Activated CD8-positive, alpha-beta T cell treated with anti-CD3 and anti-CD28 coated beads, Interleukin-2, amount 10 ng/mL, durations not matched to agents 7 days and 5 days (primary cell): ENCODE measurements around the gene AGBL1. TPM values are rescaled to one million over a fixed set of nuclear protein-coding genes. Genes with fewer than 3 reads are reported as not detected.

Experiments
- ATAC-seq: fragments of 150-1000 bp; cut with Tn5 transposase; one replicate; pipeline ENCODE4 v1.10.0; 2021; ENCODE audit warnings: moderate library complexity
- CTCF ChIA-PET: fragments of 350-600 bp; sonication (Branson Sonifier 250); formaldehyde crosslinking; loops from one replicate; lab custom pipeline; 2021; ENCODE audit warnings: antibody characterized with exemption; lab: Charles Lee
- POLR2A ChIA-PET: fragments of 350-600 bp; sonication (Branson Sonifier 250); formaldehyde crosslinking; loops from one replicate; lab custom pipeline; 2021; ENCODE audit warnings: antibody characterized with exemption; lab: Charles Lee
- DNase-seq: peaks from one replicate; pipeline ENCODE4 v3.0.0-alpha.2; 2020
- H3K27ac Mint-ChIP-seq: one replicate; pipeline ENCODE4 v1.8.0; 2021; ENCODE audit warnings: mild to moderate bottlenecking, mixed read lengths
- H3K27me3 Mint-ChIP-seq: one replicate; pipeline ENCODE4 v1.8.0; 2021; ENCODE audit warnings: low read depth, mixed read lengths
- H3K36me3 Mint-ChIP-seq: one replicate; pipeline ENCODE4 v1.8.0; 2021; ENCODE audit warnings: low read depth, mixed read lengths
- H3K4me1 Mint-ChIP-seq: one replicate; pipeline ENCODE4 v1.8.0; 2021; ENCODE audit warnings: low read depth, mixed read lengths
- H3K4me3 Mint-ChIP-seq: one replicate; pipeline ENCODE4 v1.8.0; 2021; ENCODE audit warnings: mild to moderate bottlenecking, mixed read lengths
- H3K9me3 Mint-ChIP-seq: one replicate; pipeline ENCODE4 v1.8.0; 2022; ENCODE audit warnings: mixed read lengths; ENCODE audit not compliant: insufficient read depth
- total RNA-seq, 2 experiments: library from RNA; stranded (reverse); gene quantifications; one replicate each; pipeline ENCODE4 v1.2.3, GENCODE V29; 2021

AGBL1 gene
- total RNA-seq, 2 experiments from 2014 or later: not detected

DNA sequence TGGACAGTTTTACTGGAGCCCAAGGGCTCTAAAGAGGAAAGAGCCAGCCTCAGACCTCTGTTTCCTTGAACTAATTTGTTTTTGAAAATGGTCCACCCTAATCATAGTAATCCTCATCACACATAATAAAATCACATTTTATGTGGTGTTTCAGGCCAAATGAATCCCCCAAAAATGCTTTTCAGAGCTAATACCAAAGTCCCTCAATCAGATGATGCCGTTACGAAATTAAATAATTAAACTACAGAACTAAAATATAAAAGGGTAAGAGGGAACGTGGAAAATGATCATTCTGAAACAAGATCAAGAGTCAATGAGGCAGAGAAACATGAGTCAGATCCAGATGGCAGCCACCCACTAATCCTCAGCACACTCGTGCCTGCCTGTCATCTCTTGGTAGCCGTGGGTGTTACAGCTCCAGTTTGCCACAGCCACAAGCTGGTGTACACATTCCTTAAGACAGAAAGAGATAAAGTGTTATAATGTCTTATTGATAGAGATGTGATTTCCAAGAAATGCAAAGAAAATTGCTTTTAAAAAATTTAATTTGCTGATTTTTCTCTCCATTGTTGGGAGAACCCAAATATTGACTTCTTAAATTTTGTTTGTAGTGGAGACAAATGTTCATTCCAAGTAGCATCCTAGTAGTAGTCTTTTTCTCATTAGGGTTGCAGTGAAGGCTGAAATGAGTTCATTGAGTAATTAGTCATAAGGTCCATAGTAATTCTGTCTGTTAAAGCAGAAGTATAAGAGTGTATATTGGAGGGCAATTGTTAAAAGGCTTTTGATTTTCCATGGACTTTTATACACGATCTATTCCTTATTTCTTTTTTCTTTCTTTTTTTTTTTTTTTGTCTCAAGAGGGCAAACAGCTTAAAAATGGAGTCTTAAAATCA lies 104.2 kb downstream of the AGBL1 start:
- ATAC-seq (no peak), DNase-seq (no peak)
- Mint-ChIP-seq H3K4me3 (no peak overlapping the region), H3K9me3 (no peaks in the 10 kb centered on the region), H3K36me3 (no peaks in the 10 kb centered on the region), H3K27ac (no peak overlapping the region), H3K27me3 (peaks cover 6% of the 10 kb centered on the region), H3K4me1 (no peaks in the 10 kb centered on the region)
- ChIA-PET CTCF (no interaction called here), POLR2A (no interaction called here)

DNA sequence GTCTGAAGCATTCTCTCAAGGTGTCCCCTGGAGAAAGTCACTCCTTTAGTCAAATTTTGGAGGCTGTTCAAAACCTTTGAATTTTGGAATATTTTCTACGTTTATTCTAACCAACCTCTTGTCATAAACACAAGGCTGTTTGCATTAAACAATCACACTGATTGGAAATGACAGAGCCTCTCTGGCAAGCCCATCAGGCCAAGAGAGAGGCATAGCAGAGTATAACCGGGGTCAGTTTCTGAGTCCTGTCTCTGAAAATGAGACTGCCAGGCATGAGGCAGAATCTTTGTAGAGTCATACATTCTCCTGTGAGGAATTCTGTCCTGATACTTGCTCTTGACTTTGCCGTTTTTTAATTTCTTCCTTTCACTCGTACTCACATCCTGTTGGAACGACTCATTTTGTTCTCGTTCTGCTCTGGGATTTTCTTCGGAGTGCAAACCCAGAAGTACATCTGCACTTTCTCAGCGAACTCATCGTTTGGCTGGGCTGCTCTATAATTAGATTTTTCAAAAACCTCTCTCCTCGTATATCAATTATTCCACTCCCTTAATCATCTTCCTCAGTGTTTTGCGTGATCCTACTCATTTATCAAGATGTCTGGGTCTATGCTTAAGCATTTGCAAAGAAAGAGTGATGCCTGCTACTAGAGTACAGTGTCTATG lies 114.2 kb downstream of the AGBL1 start:
- no peak for ATAC-seq

DNA sequence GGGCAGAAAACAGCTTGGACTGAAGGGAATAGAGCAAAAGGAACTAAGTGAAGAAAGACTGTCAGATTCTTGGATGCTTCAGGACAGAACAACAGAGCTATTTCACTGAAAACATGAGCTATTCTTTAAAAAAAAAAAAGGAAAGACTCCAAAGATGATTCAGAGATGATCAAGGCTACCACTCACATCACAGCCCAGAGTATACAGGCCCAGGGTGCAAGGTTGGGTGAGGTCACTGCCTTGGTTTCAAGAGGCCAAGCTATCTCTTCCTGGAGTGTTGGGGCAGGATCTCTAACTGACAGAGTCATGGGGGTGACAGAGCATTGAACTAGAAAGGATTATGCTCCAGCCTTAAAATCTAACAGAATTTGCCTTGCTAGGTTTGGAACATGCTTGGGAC lies 118.1 kb downstream of the AGBL1 start:
- Mint-ChIP-seq H3K4me1 (no peaks in the 10 kb centered on the region), H3K4me3 (no peak overlapping the region), H3K27ac (no peak overlapping the region), H3K36me3 (no peaks in the 10 kb centered on the region), H3K9me3 (no peaks in the 10 kb centered on the region), H3K27me3 (peaks cover 4% of the 10 kb centered on the region)
- ChIA-PET POLR2A (no interaction called here), CTCF (no interaction called here)
- ATAC-seq: no peak
- DNase-seq: no peak

More for the DNA sequence above, 114.2 kb downstream of the AGBL1 start:
- Mint-ChIP-seq H3K9me3 (no peaks in the 10 kb centered on the region), H3K27ac (no peak overlapping the region), H3K4me3 (no peak overlapping the region), H3K27me3 (peaks cover 4% of the 10 kb centered on the region), H3K36me3 (no peaks in the 10 kb centered on the region), H3K4me1 (no peaks in the 10 kb centered on the region)
- DNase-seq: no peak
- ChIA-PET POLR2A (no interaction called here), CTCF (no interaction called here)

DNA sequence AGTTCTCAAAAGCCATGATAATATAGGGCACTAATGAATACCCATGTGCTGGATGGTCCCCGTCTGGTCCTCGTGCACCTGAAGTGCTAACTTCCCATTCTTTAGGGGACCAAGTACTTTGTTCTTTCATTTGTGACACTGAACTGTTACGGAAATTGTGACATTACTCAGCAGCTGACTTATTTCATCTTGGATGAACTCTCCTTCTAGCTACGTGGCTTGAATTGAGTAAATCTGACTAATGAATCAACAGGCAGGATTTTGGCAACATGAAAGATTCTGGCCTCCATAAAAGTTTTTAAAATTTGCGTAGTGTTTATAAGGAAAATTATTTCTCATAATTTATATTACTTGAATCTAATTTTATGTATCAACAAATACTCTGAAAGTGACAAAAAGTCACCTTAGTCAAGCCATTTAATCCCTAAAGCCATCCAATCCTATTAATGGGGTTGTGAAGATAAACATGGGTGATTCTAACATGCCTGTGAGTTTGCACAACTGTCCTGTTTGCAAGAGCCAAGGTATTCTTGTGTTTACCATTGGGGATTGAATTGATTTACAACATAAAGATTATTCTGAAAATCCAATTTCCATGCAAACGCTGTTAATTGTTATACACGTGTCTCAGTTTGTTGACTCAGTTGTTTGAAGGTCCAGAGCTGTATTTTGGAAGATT lies 119.9 kb downstream of the AGBL1 start:
- ChIA-PET CTCF (no interaction called here), POLR2A (no interaction called here)
- no peaks in the 10 kb centered on the region for H3K4me1 Mint-ChIP-seq
- H3K9me3 Mint-ChIP-seq: no peaks in the 10 kb centered on the region
- H3K36me3 Mint-ChIP-seq: no peaks in the 10 kb centered on the region
- H3K27me3 Mint-ChIP-seq: no peaks in the 10 kb centered on the region
- no peak for DNase-seq
- H3K4me3 Mint-ChIP-seq: no peak overlapping the region
- no peak overlapping the region for H3K27ac Mint-ChIP-seq
- no peak for ATAC-seq

DNA sequence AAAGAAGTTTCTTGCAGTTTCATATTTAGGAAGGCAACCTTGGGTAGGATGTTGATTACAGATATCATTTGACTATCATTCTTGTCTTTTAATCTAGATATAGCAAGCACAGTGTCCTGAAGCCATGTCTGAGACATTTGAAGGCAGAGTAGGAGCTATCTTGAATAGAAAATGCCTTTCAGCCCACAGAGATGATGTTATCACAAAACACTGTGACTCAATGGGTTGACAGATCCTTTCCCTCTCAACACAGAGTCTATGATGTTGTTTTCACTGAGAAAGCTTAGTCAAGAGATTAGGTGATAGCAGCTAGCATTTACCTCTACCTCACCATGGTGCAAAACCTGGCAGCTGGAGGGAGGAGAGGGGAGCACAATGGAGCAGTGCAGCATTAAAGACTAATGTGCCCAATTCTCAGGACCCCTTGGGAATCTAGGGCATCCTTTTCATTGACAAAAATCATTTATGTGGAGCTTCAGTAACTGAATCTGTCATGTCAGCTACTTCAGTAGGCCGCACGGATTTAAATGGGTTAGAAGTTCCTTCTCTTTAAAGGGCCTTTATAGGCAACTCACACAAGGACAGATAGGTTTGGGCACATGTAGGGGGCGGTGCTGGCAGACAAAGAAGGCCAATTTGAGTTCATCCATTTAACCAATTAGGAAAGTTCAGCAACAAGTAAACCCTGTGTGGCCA lies 121.8 kb downstream of the AGBL1 start:
- POLR2A ChIA-PET: no interaction called here
- no peaks in the 10 kb centered on the region for H3K36me3 Mint-ChIP-seq
- no peaks in the 10 kb centered on the region for H3K4me1 Mint-ChIP-seq
- no peak for ATAC-seq
- H3K27ac Mint-ChIP-seq: no peak overlapping the region
- H3K27me3 Mint-ChIP-seq: no peaks in the 10 kb centered on the region
- H3K9me3 Mint-ChIP-seq: no peaks in the 10 kb centered on the region
- CTCF ChIA-PET: no interaction called here
- H3K4me3 Mint-ChIP-seq: no peak overlapping the region
- no peak for DNase-seq

DNA sequence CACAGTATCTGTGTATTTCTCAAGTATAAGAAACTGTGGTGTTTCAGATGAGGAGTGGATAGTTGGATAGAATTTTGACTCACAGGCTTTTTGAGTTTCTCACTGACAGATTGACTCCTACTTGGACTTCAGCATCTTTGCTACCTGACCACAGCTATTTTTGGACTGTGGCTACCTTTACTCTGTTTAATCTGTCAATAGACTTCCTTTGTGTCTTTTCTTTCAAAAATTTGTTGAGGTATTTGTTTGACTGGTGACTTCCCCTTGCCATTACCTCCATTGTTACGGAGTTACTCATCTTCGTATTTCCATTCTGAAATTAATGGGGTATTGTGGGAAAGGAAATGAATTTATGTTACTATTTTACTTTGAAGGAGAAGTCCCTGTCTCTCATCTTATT lies 123.8 kb downstream of the AGBL1 start:
- Mint-ChIP-seq H3K27ac (no peak overlapping the region), H3K4me1 (no peaks in the 10 kb centered on the region), H3K4me3 (no peak overlapping the region), H3K9me3 (no peaks in the 10 kb centered on the region), H3K36me3 (no peaks in the 10 kb centered on the region), H3K27me3 (no peaks in the 10 kb centered on the region)
- ChIA-PET POLR2A (no interaction called here), CTCF (no interaction called here)
- ATAC-seq: no peak
- DNase-seq: no peak

DNA sequence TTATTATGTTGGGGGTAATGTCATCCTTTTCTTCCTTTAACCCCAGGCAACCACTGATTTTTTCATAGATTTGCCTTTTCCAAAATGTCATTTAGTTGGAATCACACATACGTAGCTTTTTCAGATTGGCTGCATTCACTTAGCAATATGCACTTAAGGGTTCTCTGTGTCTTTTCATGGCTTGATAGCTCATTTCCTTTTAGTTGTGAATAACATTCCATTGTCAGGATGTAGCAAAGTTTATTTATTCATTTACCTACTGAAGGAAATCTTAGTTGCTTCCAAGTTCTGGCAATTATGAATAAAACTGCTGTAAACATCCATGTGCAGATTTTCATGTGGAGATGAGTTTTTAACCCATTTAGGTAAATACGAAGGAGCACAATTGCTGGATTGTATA lies 125.4 kb downstream of the AGBL1 start:
- ChIA-PET CTCF (no interaction called here), POLR2A (no interaction called here)
- no peaks in the 10 kb centered on the region for H3K27me3 Mint-ChIP-seq
- H3K9me3 Mint-ChIP-seq: no peaks in the 10 kb centered on the region
- no peak overlapping the region for H3K4me3 Mint-ChIP-seq
- H3K36me3 Mint-ChIP-seq: no peaks in the 10 kb centered on the region
- no peak for ATAC-seq
- H3K27ac Mint-ChIP-seq: no peak overlapping the region
- no peak for DNase-seq
- no peaks in the 10 kb centered on the region for H3K4me1 Mint-ChIP-seq

DNA sequence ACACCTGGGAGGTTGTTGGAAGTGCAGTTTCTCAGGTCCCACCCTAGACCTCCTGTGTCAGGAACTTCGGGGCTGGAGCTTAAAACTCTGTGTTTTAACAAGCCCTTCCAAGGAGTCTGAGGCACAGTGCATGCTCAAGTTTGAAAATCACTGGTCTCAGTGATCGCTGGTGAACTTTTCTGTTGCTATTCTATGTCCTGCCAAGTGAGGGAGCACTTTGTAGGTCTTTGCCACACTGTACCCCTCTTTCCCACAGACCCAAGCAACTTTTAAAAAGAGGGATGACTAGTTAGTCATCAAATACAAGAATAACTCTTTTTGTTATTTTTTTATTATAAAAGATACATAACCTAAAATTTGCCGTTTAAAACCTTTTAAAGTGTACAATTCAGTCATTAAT lies 133.7 kb downstream of the AGBL1 start:
- ChIA-PET CTCF (no interaction called here), POLR2A (no interaction called here)
- ATAC-seq (no peak), DNase-seq (no peak)
- Mint-ChIP-seq H3K4me3 (no peak overlapping the region), H3K36me3 (no peaks in the 10 kb centered on the region), H3K27ac (no peak overlapping the region), H3K4me1 (no peaks in the 10 kb centered on the region), H3K9me3 (peaks cover 6% of the 10 kb centered on the region), H3K27me3 (no peaks in the 10 kb centered on the region)

DNA sequence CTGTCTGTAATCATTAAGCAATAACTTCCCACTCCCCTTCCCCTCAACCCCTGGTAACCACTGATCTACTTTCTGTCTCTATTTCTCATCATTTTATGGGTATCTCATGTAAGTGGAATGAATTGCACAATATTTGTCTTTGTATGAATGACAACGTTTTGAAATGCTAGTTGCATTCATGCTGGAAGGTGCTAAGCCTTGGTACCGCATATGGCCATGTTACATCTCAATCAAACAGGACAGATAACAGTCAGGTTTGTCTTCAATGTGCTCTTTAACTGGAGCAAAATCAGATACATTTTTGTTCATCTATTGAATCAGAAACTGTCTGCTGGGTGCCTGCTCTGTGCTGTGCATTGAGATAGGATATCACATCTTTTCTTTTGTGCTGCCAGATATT lies 134.2 kb downstream of the AGBL1 start:
- ATAC-seq (no peak), DNase-seq (no peak)
- Mint-ChIP-seq H3K27ac (no peak overlapping the region), H3K27me3 (no peaks in the 10 kb centered on the region), H3K9me3 (peaks cover 6% of the 10 kb centered on the region), H3K4me1 (no peaks in the 10 kb centered on the region), H3K36me3 (no peaks in the 10 kb centered on the region), H3K4me3 (no peak overlapping the region)
- POLR2A ChIA-PET: no interaction called here
- CTCF ChIA-PET: no interaction called here

DNA sequence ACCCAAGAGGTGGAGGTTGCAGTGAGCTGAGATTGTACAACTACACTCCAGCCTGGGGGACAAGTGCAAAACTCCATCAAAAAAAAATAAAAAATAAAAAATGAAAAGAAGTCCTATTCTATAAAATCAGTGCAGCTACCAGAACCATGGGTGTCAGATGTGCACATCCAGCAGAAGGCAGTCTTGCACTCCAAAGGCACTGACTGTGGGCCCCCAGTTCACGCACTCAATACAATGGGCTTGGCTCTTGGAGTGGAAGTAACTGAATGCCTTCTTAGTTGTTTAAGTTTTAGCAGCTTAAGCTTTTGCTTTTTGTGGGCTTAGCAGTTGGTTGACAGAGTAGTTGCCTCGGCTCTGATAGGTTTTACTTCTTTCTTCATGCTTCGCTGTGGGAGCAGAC lies 141.4 kb downstream of the AGBL1 start:
- ATAC-seq (no peak), DNase-seq (no peak)
- Mint-ChIP-seq H3K9me3 (peaks cover 6% of the 10 kb centered on the region), H3K27me3 (no peaks in the 10 kb centered on the region), H3K4me3 (no peak overlapping the region), H3K4me1 (no peaks in the 10 kb centered on the region), H3K27ac (no peak overlapping the region), H3K36me3 (no peaks in the 10 kb centered on the region)
- CTCF ChIA-PET: interaction anchor here (1.3 kb wide), 1 partner anchor 10 kb away, joined by 3 read pairs; no protein-coding TSS in a partner anchor
- POLR2A ChIA-PET: no interaction called here

DNA sequence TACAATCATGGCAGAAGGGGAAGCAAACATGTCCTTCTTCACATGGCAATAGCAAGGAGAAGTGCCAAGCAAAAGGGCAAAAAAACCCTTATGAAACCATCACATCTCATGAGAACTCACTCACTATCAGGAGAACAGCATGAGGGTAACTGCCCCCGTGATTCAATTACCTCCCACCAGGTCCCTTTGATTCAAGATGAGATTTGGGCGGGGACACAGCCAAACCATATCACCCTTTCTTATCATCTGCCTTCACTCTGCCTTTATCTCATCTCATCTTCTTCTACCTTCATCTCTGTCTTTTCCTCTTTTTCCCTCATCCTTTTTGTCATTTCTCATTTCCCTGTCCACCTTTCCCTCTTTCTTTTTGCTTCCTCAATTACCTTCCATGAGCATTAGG lies 149.6 kb downstream of the AGBL1 start:
- POLR2A ChIA-PET: no interaction called here
- no peaks in the 10 kb centered on the region for H3K4me1 Mint-ChIP-seq
- no peaks in the 10 kb centered on the region for H3K9me3 Mint-ChIP-seq
- CTCF ChIA-PET: no interaction called here
- peaks cover 3% of the 10 kb centered on the region for H3K27me3 Mint-ChIP-seq
- no peaks in the 10 kb centered on the region for H3K36me3 Mint-ChIP-seq
- H3K4me3 Mint-ChIP-seq: no peak overlapping the region
- no peak for ATAC-seq
- no peak for DNase-seq
- no peak overlapping the region for H3K27ac Mint-ChIP-seq
